Stimulated activated CD8-positive, alpha-beta memory T cell treated with anti-CD3 and anti-CD28 coated beads, Interleukin-7, amount 100 ng/mL, for 48 hours (primary cell): ENCODE measurements around the gene HS3ST3B1.

Experiments used
- DNase-seq, 2 donors: peaks; one replicate each; pipeline ENCODE4 v3.0.0-alpha.2; 2020; ENCODE audit warnings: low read depth in 1 of 2; ENCODE audit errors: extremely low read depth in 1 of 2

HS3ST3B1 gene

GRCh38 chr17:14398766-14399165 lies 97.9 kb downstream of the HS3ST3B1 start:
- no peak for DNase-seq
